Activated T-cell treated with anti-CD3 and anti-CD28 coated beads, Interleukin-2, amount 50 U/mL, for 72 hours (primary cell): Measurements from ENCODE around the gene TRIM41. TPM values are rescaled to one million over a fixed set of nuclear protein-coding genes. Genes with fewer than 3 reads are reported as not detected.
"Not testable (repeated sequence)": the region's sequence is repeated elsewhere in the genome, so short reads cannot be mapped to it uniquely, and the experiment has no call there.

Experiments used
- ATAC-seq, 2 donors: fragments of 150-1000 bp; cut with Tn5 transposase; replicated peaks in 1 of 2; 2 replicates each; pipeline ENCODE4 v1.10.0; 2021; ENCODE audit warnings: moderate library complexity in 2 of 2, mild to moderate bottlenecking in 1 of 2
- DNase-seq, 2 donors: peaks; one replicate each; pipeline ENCODE4 v3.0.0; 2021 to 2022; ENCODE audit warnings: mixed read lengths in 1 of 2
- H3K27ac Mint-ChIP-seq: one replicate; pipeline ENCODE4 v1.8.0; 2022; ENCODE audit warnings: mild to moderate bottlenecking, moderate library complexity, mixed read lengths
- H3K27me3 Mint-ChIP-seq: one replicate; pipeline ENCODE4 v1.8.0; 2022; ENCODE audit warnings: low read depth, mixed read lengths
- H3K36me3 Mint-ChIP-seq, 2 donors: one replicate each; pipeline ENCODE4 v1.8.0; 2022; ENCODE audit warnings: mixed read lengths in 2 of 2, mild to moderate bottlenecking in 1 of 2; ENCODE audit not compliant: insufficient read depth in 2 of 2
- H3K4me1 Mint-ChIP-seq: one replicate; pipeline ENCODE4 v1.8.0; 2022; ENCODE audit warnings: low read depth, mixed read lengths
- H3K4me3 Mint-ChIP-seq, 2 donors: one replicate each; pipeline ENCODE4 v1.8.0; 2022; ENCODE audit warnings: mild to moderate bottlenecking in 2 of 2, mixed read lengths in 2 of 2, moderate library complexity in 2 of 2
- H3K9me3 Mint-ChIP-seq, 2 donors: one replicate each; pipeline ENCODE4 v1.8.0; 2022; ENCODE audit warnings: mixed read lengths in 2 of 2
- total RNA-seq, 2 donors: library from RNA; stranded (reverse); gene quantifications; one replicate each; pipeline ENCODE4 v1.2.3, GENCODE V29; 2022

The TRIM41 gene
- total RNA-seq, 2 donors from 2014 or later = 42.1 to 52.1 TPM

GRCh38 chr5:181207960-181208253 lies 15.2 kb upstream of the TRIM41 start:
- ATAC-seq = no peak

GRCh38 chr5:181209006-181209405 lies 14.1 kb upstream of the TRIM41 start:
- Mint-ChIP-seq H3K4me1 (peaks cover 35% of the 10 kb centered on the region), H3K36me3 (peaks cover 2 to 11% of the 10 kb centered on the region in 2 donors), H3K27me3 (peaks cover 15% of the 10 kb centered on the region)
- not testable (repeated sequence) for H3K4me3 Mint-ChIP-seq, ATAC-seq, H3K27ac Mint-ChIP-seq, H3K9me3 Mint-ChIP-seq, DNase-seq

More at GRCh38 chr5:181207960-181208253, 15.2 kb upstream of the TRIM41 start:
- Mint-ChIP-seq H3K4me3 (peak overlapping the region; percentile 87 to 99), H3K27ac (peak overlapping the region; percentile 100), H3K9me3 (peaks cover 0 to 2% of the 10 kb centered on the region in 2 donors), H3K36me3 (peaks cover 2 to 11% of the 10 kb centered on the region in 2 donors), H3K27me3 (peaks cover 15% of the 10 kb centered on the region), H3K4me1 (peaks cover 37% of the 10 kb centered on the region)
- DNase-seq = no peak

- not testable (repeated sequence) for H3K4me3 Mint-ChIP-seq, H3K36me3 Mint-ChIP-seq, H3K9me3 Mint-ChIP-seq, H3K27ac Mint-ChIP-seq, ATAC-seq, DNase-seq
- peaks cover 15% of the 10 kb centered on the region for H3K27me3 Mint-ChIP-seq
- H3K4me1 Mint-ChIP-seq = peaks cover 32% of the 10 kb centered on the region
Observed at GRCh38 chr5:181210148-181210547, 12.9 kb upstream of the TRIM41 start.

GRCh38 chr5:181210698-181211097 lies 12.4 kb upstream of the TRIM41 start:
- not testable (repeated sequence) for H3K4me3 Mint-ChIP-seq, DNase-seq, H3K36me3 Mint-ChIP-seq, H3K9me3 Mint-ChIP-seq, H3K27ac Mint-ChIP-seq, ATAC-seq
- Mint-ChIP-seq H3K27me3 (peaks cover 11% of the 10 kb centered on the region), H3K4me1 (peaks cover 29% of the 10 kb centered on the region)

GRCh38 chr5:181211208-181211607 lies 11.9 kb upstream of the TRIM41 start:
- peaks cover under 1 to 8% of the 10 kb centered on the region in 2 donors for H3K36me3 Mint-ChIP-seq
- ATAC-seq = no peak
- H3K4me3 Mint-ChIP-seq = no peak overlapping the region
- H3K4me1 Mint-ChIP-seq = peaks cover 26% of the 10 kb centered on the region
- H3K9me3 Mint-ChIP-seq = peaks cover 0 to 2% of the 10 kb centered on the region in 2 donors
- H3K27me3 Mint-ChIP-seq = peaks cover 6% of the 10 kb centered on the region
- no peak for DNase-seq
- H3K27ac Mint-ChIP-seq = no peak overlapping the region

- Mint-ChIP-seq H3K27ac (no peak overlapping the region), H3K4me1 (peaks cover 21% of the 10 kb centered on the region), H3K36me3 (peaks cover 2 to 3% of the 10 kb centered on the region in 2 donors), H3K9me3 (peaks cover 0 to 2% of the 10 kb centered on the region in 2 donors), H3K4me3 (no peak overlapping the region), H3K27me3 (no peaks in the 10 kb centered on the region)
- ATAC-seq (no peak), DNase-seq (no peak)
Observed at GRCh38 chr5:181212080-181212479, 11.0 kb upstream of the TRIM41 start.

GRCh38 chr5:181212934-181213333 lies 10.1 kb upstream of the TRIM41 start:
- ATAC-seq (no peak), DNase-seq (no peak)
- Mint-ChIP-seq H3K36me3 (peaks cover 0 to 2% of the 10 kb centered on the region in 2 donors), H3K27me3 (no peaks in the 10 kb centered on the region), H3K4me3 (no peak overlapping the region), H3K27ac (no peak overlapping the region), H3K4me1 (peaks cover 21% of the 10 kb centered on the region), H3K9me3 (no peaks in the 10 kb centered on the region)

- not testable (repeated sequence) for H3K9me3 Mint-ChIP-seq, H3K4me3 Mint-ChIP-seq, H3K27ac Mint-ChIP-seq, H3K36me3 Mint-ChIP-seq, DNase-seq, H3K27me3 Mint-ChIP-seq, ATAC-seq
- peaks cover 23% of the 10 kb centered on the region for H3K4me1 Mint-ChIP-seq
Observed at GRCh38 chr5:181214249-181214648, 8.8 kb upstream of the TRIM41 start.

GRCh38 chr5:181215997-181216989 lies 6.8 kb upstream of the TRIM41 start:
- Mint-ChIP-seq H3K27ac (peak overlapping the region; percentile 16), H3K9me3 (no peaks in the 10 kb centered on the region), H3K4me3 (peak overlapping the region; percentile 88 to 98), H3K27me3 (no peaks in the 10 kb centered on the region), H3K4me1 (peaks cover 44% of the 10 kb centered on the region), H3K36me3 (peaks cover 2 to 3% of the 10 kb centered on the region in 2 donors)
- no peak for DNase-seq
- ATAC-seq = no peak

- H3K27me3 Mint-ChIP-seq = no peaks in the 10 kb centered on the region
- peak overlapping the region; percentile 100 for H3K27ac Mint-ChIP-seq
- H3K4me3 Mint-ChIP-seq = peak overlapping the region; percentile 93 to 98
- ATAC-seq (peak; percentile 10 to 15), DNase-seq (peak; percentile 61 to 72)
- peaks cover 2 to 8% of the 10 kb centered on the region in 2 donors for H3K36me3 Mint-ChIP-seq
- peaks cover 53% of the 10 kb centered on the region for H3K4me1 Mint-ChIP-seq
- H3K9me3 Mint-ChIP-seq = no peaks in the 10 kb centered on the region
Observed at GRCh38 chr5:181217111-181217802, 5.8 kb upstream of the TRIM41 start.

- Mint-ChIP-seq H3K9me3 (no peaks in the 10 kb centered on the region), H3K4me3 (peak overlapping the region; percentile 93 to 98), H3K27ac (peak overlapping the region; percentile 100), H3K4me1 (peaks cover 58% of the 10 kb centered on the region), H3K36me3 (peaks cover 2 to 9% of the 10 kb centered on the region in 2 donors), H3K27me3 (no peaks in the 10 kb centered on the region)
- DNase-seq (peak; percentile 46 to 48), ATAC-seq (peak; percentile 10 to 11)
Observed at GRCh38 chr5:181217803-181218062, 5.3 kb upstream of the TRIM41 start.

- Mint-ChIP-seq H3K9me3 (no peaks in the 10 kb centered on the region), H3K4me1 (peaks cover 62% of the 10 kb centered on the region), H3K27ac (peak overlapping the region; percentile 100), H3K27me3 (no peaks in the 10 kb centered on the region), H3K4me3 (peak overlapping the region; percentile 93 to 98), H3K36me3 (peaks cover 3 to 12% of the 10 kb centered on the region in 2 donors)
- DNase-seq (no peak), ATAC-seq (no peak)
Observed at GRCh38 chr5:181218795-181219124, 4.3 kb upstream of the TRIM41 start.
